ENCODE measurements around the gene FRMD4A.

FRMD4A gene

DNA sequence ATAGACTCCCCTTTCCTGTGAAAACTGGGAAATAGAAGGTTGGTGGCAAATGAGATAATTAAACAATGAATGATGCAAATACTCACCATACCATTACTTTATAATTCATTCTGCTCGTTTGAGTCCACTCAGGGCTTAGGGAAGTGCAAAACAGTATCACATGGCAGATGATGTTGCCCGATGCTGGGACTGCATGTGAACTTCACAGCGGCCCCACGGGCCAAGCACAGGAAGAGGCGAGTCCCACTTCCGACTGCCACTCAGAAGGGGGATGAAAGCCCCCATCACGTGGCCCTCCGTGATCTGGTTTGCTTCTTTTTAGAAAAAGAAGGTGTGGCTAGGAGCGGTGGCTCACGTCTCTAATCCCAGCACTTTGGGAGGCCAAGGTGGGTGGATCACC is 672.5 kb downstream of the FRMD4A start:
- DNase-seq, result no peak

DNA sequence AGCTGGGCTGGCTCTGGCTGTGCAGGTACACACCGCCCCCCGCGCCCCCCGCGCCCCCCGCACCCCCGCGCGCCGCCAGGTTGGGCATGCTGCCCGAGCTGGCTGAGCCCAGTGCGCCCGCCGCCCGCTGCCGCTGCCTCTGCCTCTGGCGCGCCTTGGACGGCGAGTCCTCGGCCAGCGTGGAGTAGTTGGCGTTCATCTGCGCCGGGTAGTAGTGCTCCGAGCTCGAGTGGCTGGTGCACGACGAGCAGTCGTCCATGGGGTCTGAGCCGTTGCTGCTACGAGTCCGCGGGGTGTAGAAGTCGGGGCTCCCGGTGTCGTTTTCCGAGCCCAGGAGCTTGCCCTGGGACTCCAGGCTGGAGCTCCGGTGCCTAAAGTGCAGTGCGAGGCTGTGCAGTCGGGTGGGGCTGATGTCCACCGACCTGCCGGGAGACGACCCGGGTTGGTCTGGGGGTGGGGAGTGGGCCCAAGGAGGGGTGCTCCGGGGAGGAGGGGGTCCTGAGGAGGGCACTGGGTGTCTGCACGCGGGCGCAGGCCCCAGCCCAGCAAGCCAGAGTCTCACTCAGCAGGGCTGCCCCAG is 673.5 kb downstream of the FRMD4A start:
- no peak for DNase-seq

DNA sequence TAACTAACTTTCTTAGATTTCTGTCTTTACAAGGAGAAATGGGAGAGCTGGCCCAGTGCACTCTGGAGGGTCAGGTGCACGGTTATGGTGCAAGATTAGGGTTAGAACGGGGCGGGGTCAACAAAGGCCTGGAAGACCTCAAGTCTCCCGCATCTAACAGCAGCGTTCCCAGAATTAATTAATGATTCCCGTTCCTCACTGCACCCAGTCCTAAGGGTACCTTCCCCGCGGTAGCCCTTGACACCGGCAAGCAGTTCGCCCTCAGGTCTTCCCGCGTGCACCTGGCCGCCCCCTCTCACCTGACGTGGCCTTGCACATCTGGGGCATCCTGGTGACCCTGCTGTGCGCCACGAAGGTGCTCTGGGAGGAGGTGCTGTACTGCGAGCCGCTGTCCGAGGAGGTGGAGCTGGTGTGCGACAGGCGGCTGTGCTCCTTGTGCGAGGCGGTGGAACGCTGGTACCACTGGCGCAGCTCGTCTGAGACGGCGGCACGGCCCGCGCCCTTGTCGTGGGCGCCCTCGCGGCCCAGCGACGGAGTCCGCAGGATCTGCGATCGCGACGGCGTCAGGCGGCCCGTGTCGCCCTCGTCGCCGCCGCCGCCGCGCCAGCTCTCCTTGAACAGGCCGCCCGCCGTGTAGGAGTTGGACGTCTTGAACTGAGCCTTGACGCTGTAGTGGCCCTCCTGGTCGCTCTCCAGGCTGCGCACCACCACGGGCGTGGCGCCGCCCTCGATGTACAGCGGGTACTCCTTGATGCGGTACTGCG is 674.2 kb downstream of the FRMD4A start:
- no peak for DNase-seq

DNA sequence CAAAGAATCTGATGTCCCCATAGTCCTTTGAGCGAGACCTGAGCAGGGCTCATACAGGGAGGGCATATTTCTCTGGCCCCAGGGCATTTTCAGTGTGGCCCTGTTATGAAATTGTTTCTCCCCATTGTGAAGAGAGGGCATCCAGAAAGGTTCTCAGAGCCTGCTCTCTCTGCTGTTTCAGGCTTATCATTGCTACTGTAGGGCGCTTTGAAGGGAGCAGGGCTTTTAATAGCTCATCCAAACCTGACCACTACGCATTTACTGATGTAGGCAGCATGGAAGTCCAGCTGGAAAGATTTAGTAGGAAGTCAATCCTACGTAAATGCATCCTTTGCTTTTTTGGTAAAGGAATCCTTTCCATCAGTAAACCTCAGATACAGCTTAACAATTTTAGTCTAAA is 675.9 kb downstream of the FRMD4A start:
- DNase-seq, result no peak

DNA sequence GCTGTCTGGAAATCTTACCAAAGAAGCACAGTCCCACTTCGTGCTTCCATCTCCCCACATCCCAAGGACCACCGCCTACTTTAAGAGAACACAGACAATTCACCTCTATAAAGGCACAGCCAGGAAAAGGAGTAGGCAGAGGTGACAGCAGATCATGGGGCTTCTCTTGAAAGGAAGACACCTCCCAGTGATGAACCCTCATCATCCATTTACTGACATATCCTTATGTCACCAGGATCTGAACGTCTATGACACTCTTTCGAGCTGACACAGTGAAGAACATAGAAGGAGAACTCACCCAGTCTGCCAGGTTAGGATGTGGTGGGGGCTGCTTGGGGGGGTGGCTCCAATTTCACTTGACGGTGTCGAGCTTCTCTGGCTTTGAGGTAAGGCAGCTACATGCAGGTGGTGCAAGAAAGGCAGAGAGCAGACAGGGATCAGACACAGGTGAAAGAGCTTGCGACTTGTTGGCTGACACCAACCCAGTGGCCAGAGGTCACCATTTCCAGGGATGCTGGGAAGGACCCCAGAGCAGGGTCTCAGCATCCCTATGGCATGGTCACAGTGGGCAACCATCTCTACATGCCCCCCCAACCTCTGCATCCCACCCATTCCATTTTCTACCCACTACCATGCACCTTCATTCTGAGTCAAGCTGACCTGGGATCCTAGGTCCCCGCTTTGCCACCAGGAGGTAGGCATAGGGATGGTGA is 676.5 kb downstream of the FRMD4A start:
- no peak for DNase-seq

DNA sequence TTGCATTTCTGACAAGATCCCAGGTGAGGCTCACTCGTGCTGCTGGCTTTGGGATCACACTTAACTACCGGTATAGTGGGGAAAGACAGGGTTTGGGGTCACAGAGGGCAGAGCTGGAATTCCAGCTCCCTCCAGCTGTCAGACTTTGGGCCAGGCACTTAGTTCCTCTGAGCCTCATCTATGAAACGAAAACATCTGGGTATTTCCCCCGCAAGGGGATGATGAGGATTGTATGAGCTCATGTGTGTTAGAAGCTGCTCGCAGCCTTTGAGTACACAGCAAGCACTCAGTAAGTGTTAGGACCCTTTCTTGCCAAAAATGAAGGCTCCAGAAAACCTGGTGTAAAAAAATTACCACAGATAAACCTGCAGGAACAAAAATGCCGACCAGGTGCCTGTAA is 677.9 kb downstream of the FRMD4A start:
- DNase-seq, result no peak

DNA sequence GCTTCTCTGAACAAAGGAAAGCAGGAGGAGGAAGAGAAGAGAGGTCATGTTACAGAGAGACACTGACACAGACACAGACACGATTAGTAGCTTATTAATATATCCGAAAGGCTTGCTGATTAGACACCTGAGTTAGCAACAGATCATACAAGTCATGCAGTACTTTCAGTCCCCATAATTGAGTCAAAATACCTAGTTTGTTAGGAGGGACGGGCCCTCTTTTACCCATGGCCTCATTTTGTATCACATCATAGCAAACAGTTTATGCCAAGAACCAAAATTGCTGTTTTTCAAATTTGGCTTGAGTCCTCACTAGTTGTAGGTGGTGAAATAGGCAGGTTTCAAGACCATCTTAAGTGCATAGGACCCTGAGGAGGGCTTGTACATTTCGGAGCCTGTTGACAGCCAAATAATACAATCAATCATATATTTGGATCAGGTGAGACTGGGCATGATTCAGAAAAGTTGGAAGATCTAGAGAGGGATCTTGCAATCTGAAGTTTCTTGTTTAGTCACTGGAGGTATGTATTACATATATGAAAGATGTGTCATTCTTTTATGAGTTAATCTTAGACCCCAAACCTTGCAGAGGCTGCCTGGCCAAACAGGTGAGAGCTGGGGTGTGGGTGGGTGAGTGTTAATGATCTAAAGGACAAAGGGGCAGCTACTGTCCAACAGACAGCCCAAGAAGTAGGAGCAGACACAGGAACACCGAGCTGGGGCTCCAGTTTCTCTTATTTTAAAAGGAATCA is 678.6 kb downstream of the FRMD4A start:
- no peak for DNase-seq

DNA sequence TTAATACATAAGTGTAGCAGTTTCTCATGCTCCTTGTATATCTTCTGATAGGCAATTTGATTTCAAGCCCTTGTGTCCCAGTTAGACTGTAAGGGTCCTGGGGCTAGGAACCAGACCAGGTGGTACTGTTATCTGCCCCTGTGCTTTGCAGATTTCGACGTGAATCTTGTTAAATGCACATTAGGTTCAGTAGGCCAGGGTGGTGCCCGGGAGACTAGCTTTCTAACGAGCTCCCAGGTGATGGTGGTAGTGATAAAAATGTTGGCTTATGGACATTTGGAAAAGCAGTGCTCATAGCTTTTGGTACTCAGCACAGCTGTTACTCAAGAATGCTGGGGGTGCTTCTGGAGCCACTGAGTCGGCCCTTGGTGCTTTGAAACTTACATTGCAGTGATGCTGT is 679.8 kb downstream of the FRMD4A start:
- DNase-seq, result no peak

DNA sequence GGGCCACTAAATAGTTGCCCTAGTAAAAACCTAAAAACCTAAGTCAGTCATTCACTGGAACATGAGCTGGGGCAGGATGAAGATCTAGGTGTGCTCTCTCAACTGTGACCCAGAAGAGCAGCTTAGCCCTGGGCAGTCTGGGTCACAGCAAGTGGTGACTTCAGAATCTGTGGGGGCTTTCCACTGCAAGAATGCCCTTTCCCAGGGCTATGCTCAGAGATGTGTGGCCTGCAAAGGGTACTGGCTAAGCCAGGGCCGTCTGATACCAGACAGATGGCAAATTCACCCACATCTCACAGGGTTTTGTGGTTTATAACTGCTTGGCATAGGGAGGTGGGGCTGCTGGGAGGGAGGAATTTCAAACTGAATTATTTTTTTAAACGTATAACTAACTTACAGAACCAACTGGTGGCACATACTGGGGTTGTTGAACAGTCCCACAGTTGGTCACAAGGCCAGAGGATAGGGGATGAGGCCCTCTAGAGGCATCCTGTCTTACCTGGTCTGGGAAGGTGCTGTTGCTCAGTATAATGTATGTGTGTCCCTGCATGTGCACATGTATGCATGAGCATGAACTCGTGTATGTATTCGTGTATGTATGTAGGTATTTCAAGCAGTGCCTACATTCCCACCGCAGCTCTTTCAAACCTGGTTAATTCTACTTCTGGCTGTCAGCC is 680.7 kb downstream of the FRMD4A start:
- DNase-seq, result no peak

DNA sequence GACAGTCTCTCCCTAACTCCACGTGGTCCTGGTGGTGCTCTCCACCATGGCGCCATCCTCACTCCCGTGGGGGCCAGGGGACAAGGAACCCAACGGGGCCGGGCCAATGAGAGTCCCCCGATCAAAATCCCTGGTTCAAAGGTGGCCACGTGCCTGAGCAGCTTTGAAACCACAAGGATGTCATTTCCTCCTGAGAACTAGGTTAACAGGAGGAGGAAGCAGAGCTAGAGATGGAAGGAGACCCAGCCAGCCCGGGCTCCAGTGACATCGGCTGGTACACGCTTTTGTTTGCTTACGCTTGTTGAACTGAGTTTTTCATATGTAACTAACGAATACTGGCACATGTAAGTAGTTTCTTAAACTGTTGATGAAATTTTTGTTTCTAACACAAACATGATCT is 682.3 kb downstream of the FRMD4A start:
- no peak for DNase-seq

DNA sequence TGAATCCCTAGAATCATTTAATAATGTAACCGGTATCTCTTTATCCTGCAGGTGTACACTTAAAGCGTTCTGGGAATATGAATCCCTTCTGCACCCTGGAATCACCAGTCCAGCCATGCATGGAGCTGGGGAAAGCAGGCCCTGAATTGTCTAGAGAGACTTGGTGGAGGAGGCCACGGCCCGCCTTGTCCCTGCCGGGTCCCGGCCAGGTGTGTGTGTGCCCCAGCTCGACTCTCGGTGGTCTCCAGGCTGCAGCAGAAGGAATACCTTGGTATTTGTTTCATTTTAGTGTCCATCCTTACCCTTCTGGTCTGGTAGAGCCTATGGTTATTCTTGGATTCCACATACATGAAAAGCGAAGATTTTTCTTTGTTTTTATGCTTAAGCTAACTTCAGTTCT is 685.9 kb downstream of the FRMD4A start:
- no peak for DNase-seq

DNA sequence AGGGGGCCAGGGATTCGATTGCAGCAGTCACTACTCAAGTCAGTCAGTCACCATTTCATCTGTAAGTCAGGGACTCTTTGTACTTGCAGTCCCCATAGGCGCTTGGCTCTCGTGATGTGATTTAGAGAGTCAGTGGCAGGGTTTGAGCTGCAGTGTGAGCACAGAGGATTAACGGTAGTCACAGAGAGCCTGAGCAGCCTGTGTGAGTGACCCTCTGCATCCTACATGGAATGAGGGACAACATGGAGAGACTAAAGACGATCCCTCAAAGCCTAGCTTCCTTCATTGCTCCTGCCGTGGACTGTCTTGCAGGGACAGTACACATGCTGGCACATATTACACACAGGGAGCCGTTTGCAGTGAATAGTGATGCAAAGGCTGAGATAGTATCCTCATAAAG is 687.7 kb downstream of the FRMD4A start:
- DNase-seq, result no peak

DNA sequence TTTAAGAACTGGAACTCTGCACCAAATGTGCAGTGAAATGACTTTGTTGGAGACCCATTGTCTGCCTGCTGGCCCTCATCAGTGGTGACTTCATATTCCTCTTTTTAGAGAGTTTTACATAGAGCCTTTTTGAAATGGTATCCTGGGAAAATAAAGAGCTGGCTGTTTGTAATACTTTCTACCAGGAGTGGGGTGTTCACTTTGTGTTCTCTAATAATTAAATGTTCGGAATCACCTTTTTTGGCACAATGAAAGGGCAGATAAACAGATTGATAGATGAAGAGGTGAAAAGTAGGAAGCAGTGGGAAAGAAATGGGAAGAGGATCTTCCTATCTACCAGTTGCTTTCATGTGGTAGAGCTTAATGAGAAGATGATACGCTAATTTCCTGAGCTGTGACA is 688.4 kb downstream of the FRMD4A start:
- DNase-seq, result no peak

DNA sequence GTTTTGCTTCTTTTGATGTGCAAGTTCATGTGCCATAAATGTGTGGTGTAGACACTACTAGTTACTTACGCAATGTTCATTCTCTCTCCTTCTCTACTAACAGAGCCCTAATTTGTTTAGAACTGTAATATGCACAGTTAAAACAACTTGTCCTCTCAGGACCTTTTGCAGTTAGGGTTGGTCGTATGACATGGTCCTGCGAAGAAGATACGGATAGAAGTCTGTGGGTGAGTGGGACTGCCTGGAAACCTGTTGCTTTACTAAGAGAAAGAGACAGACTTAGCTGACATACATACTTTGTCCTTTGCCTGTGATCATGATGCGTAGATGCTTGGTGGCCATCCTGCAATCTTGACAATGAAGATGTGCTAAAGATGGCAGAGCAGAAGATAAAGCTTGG is 692.8 kb downstream of the FRMD4A start:
- DNase-seq, result no peak

DNA sequence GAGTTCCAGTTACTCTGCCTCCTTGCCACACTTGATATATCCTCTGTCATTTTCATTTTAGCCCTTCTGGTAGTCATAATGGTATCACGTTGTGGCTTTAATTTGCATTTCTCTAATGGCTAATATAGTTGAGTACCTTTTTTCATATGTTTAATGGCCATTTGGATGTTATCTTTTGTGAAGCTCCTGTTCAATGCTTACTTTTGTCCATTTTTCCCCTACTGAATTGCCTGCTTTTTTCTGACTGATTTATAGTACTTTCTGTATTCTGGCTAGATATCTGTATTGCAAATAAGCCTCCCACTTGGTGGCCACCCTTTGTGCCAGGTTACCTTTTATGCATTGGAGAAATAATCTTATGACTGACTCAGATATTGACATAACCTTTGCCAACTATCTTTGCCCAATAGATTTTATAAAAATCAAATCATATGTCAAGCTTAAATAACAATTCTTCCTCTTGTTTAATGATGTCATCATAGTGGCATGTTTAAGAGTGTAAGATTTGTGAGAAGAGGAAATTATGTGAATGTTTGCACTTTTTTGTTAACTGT is 693.3 kb downstream of the FRMD4A start:
- DNase-seq, result peak; percentile 22 to 45

DNA sequence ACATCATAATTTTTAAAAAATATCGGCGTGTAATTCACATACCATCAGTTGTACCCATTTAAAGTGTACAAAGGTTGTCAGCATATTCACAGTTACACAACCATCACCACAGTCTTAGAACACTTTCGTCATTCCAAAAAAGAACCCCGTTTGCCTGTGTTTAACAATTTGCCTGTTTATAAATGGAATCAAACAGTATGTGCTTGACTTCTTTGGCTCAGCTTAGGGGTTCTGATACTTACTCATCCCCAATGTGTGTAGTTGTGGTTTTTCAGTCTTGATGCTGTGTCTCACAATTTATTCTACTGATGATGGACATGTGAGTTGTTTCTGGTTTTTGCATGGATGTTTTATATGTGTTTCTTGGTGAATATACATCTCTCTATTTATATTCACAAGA is 693.9 kb downstream of the FRMD4A start:
- DNase-seq, result no peak

DNA sequence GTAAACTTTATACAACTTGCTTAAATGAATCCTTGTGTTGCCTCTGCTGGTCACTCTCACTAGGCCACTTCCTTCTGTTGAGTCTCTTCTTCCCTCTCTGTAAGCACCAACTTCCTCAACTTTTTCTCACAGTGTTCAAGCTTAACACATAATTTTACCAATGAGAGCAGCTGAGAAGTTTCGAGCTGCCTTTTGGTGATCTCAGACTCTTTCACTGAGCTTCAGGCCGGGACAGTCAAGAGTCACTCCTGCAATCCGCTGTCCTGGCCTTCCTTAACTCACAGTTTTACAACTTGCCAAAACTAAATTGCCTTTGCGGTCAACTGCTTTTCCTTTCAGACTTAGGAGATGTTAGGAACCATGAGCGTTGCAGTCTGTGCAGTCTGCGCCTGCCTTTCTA is 696.5 kb downstream of the FRMD4A start:
- DNase-seq, result no peak

DNA sequence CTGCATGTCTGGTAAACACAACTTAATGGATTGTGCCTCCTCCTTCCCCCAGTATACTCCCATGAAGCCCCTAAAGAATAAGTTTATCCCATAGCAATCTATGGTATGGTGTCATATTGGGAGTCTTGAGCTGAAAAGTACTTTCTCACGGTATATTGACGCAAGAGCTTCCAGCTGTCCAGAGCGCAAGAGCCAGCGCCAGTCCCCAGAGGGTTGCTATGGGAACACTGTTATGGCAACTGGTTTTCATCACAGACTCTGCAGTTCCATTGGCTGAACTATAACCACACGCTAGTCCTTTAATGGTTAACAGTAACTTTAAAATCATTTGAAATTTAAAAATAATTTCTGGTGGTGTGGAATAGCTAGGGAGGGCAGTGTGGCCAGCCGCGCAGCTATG is 697.0 kb downstream of the FRMD4A start:
- no peak for DNase-seq

DNA sequence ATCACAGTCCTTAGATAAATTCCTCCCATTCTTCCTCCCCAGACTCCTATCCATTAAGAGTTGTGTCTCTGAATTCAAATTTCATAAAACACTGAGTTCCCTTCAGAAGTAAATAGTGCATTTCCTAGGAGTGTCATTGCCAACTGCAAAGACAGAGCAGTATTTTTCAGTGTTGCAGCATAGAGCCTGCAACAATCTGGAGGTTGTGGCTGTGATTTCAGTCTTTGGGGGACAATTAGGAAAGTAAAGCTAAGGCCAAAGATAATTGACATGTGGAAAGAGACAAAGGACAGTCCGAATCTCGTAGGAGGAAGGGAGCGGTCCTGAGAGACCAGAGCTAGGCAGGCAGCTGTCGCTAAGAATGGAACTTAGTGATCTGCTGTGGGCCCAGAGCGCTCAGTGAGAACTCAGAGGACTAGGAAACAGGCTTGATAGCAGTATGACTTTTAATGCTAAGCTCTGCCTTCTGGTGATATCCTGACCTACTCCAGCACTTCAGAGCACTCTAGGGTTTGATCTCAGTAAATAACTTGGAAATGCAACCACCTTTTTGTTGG is 697.8 kb downstream of the FRMD4A start:
- no peak for DNase-seq

DNA sequence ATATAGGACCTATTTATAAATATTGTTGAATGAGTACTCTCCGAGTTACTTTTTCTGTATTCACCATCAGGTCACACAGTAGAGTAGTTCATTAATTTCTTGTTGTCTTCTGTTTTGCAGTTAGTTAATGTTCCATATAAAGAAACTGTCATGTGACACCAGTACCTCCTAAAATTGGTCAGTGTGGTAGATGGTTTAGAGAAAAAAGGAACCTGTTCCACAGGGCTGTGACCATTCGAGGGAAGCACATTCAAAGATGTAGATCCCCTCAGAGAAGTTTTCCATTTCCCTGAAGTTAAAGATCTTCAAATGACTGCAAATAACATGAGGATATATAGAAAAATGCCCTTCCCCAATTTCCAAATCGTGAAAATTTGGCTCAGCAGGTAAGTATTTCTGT is 698.3 kb downstream of the FRMD4A start:
- no peak for DNase-seq

DNA sequence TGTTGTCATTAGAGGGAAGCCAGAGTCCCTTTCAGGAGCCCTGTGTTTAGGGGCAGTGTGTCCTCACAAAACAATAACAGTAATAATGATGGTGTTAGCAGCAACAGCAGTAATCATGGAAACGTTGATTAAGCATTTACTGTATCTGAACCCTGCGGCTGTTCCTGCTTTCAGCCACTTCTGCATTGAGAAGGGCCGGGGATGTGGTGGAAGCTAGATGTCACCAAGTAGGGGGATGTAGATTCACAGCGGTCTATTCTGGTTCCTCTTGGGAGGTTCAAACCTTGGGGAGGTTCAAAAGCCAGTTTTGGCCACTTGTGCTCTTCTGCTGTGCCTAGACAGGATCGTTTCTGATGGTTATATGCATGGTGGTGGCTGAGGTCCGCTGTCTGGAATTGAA is 699.1 kb downstream of the FRMD4A start:
- no peak for DNase-seq

DNA sequence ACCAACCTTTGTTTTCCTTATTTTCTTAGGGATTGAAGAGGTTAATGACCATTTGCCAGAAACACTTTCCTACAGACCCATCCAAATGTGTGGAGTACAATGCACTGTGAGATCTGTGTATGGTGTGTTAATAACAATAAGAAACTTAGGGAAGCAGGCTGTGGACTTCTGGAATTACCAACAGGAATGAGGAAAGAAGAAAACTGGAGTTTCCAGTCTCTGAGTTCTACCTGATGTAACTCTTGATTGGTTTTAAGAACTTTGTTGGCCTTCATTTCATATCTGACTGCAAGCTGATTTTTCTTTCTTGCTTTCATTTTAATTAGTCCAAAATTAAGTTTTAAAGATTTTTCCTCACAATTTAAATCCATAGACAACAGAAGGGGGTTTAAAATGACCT is 700.5 kb downstream of the FRMD4A start:
- DNase-seq, result no peak

Measured in NCI-H2081 (cell line).